Kidney (tissue), 14 donors: ENCODE measurements around the gene GTSF1L. TPM values are rescaled to one million over a fixed set of nuclear protein-coding genes. Genes with fewer than 3 reads are reported as not detected.

Experiments used
- DNase-seq, 5 donors: peaks; one replicate each; pipeline ENCODE4 v3.0.0-alpha.2; 2013 to 2020
- FAIRE-seq: peaks from 2 replicates; lab custom pipeline; 2012; peaks lifted over from hg19 to GRCh38; lab: Jason Lieb, UNC
- H3K27ac ChIP-seq, 2 donors: one replicate each; pipeline ENCODE4 v1.7.0; 2013; ENCODE audit warnings: low read depth in 2 of 2, low read length in 2 of 2, inconsistent platforms in 1 of 2
- H3K27me3 ChIP-seq: one replicate; pipeline ENCODE4 v1.7.1; 2013; ENCODE audit warnings: low read length, inconsistent platforms; ENCODE audit not compliant: control insufficient read depth, insufficient read depth
- H3K36me3 ChIP-seq, 3 donors: one replicate each; pipeline versions ENCODE4 v1.7.0 to v1.7.1; 2013; ENCODE audit warnings: low read length in 3 of 3, control low read depth in 1 of 3, inconsistent platforms in 1 of 3; ENCODE audit not compliant: insufficient read depth in 3 of 3, control insufficient read depth in 2 of 3
- H3K4me1 ChIP-seq, 3 donors: one replicate each; pipeline versions ENCODE4 v1.7.0 to v1.7.1; 2013; ENCODE audit warnings: low read length in 3 of 3, inconsistent platforms in 1 of 3, low read depth in 1 of 3; ENCODE audit not compliant: control insufficient read depth in 2 of 3, insufficient read depth in 2 of 3
- H3K4me3 ChIP-seq, 3 donors: one replicate each; pipeline versions ENCODE4 v1.7.0 to v1.8.1; 2013; ENCODE audit warnings: low read length in 3 of 3, control low read depth in 1 of 3, inconsistent platforms in 1 of 3
- H3K9ac ChIP-seq, 3 donors: one replicate each; pipeline versions ENCODE4 v1.7.0 to v1.7.1; 2013; ENCODE audit warnings: low read length in 3 of 3, control low read depth in 1 of 3, inconsistent platforms in 1 of 3
- H3K9me3 ChIP-seq, 3 donors: one replicate each; pipeline versions ENCODE4 v1.7.0 to v1.7.1; 2013; ENCODE audit warnings: low read length in 3 of 3, control low read depth in 1 of 3, inconsistent platforms in 1 of 3; ENCODE audit not compliant: control insufficient read depth in 2 of 3, insufficient read depth in 1 of 3
- CTCF ChIP-seq: IDR thresholded peaks from 3 replicates; pipeline ENCODE4 v1.5.1; 2012; ENCODE audit warnings: mild to moderate bottlenecking, moderate library complexity, borderline replicate concordance; ENCODE audit not compliant: insufficient read depth; ENCODE audit errors: extremely low read depth
- intact Hi-C: fragments of 100-400 bp; cut with DNase I; formaldehyde crosslinking; loops from one replicate; pipeline ENCODE4 v1.11.1; 2022
- polyA plus RNA-seq: library from polyadenylated mRNA; stranded (reverse); fragments of 350-450 nt; fragmentation: Illumina TruSeq; extraction: RNeasy Lipid Tissue Mini Kit (QIAGEN cat#74804); gene quantifications from one replicate; pipeline ENCODE4 v1.2.3, GENCODE V29; 2014; ENCODE audit warnings: low read depth, low replicate concordance; ENCODE audit not compliant: insufficient read depth
- total RNA-seq: library from RNA; stranded (reverse); fragmentation: NEBNext Ultra II Directional; extraction: Animal tissue kit (Norgen Biotek cat#: 25700); gene quantifications from one replicate; pipeline ENCODE4 v1.2.1, GENCODE V29; 2021
- donor health status: control.
- donor health status: control.
- donor health status: control.
- donor health status: control.
- donor health status: control.
- donor health status: DM: yes; HTN: yes; CAD: no.
- donor health status: Normal renal cell carcinoma (clear cell type).

The GTSF1L gene
- total and polyA plus RNA-seq, 2 donors from 2014 or later: not detected

DNA sequence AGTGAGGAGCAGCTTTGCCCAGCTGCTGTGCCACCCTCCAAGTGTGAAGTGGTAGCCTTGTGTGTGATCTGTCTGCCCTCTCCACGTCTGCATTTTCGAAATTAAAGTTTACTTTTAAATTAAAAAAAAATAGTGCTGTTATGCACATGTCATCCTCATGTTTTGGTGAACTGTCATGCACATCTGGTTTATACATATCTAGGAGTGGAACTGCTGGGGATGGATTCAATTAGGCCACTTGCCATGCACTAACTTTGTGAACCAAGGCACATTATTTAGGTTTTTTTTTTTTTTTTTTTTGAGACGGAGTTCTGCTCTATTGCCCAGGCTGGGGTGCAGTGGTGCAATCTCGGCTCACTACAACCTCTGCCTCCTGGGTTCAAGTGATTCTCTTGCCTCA lies 3.6 kb downstream of the GTSF1L start:
- Histone ChIP-seq H3K9ac (no peak overlapping the region), H3K9me3 (no peaks in the 10 kb centered on the region), H3K36me3 (no peaks in the 10 kb centered on the region), H3K27ac (no peak overlapping the region), H3K27me3 (no peaks in the 10 kb centered on the region), H3K4me1 (no peaks in the 10 kb centered on the region), H3K4me3 (no peak overlapping the region)
- DNase-seq (no peak), FAIRE-seq (no peak)
- no peak for TF ChIP-seq CTCF
- intact Hi-C loops: no loop called here

- no peak for DNase-seq
- H3K36me3 ChIP-seq: no peaks in the 10 kb centered on the region
- no peak overlapping the region for H3K27ac ChIP-seq
- TF ChIP-seq CTCF: no peak
- H3K27me3 ChIP-seq: no peaks in the 10 kb centered on the region
- no peaks in the 10 kb centered on the region for H3K4me1 ChIP-seq
- no peak overlapping the region for H3K4me3 ChIP-seq
- H3K9ac ChIP-seq: no peak overlapping the region
- no peaks in the 10 kb centered on the region for H3K9me3 ChIP-seq
- FAIRE-seq: no peak
- intact Hi-C loops: no loop called here
These were observed 4.7 kb downstream of the GTSF1L start for GRCh38 chr20:43722153-43722505.

- intact Hi-C loops: no loop called here
- H3K4me3 ChIP-seq: no peak overlapping the region
- FAIRE-seq (no peak), DNase-seq (no peak)
- no peak overlapping the region for H3K9ac ChIP-seq
- H3K4me1 ChIP-seq: no peaks in the 10 kb centered on the region
- TF ChIP-seq CTCF: no peak
- H3K27ac ChIP-seq: no peak overlapping the region
- no peaks in the 10 kb centered on the region for H3K36me3 ChIP-seq
- H3K27me3 ChIP-seq: no peaks in the 10 kb centered on the region
- no peaks in the 10 kb centered on the region for H3K9me3 ChIP-seq
These were observed 5.2 kb downstream of the GTSF1L start for GRCh38 chr20:43721429-43722152.

DNA sequence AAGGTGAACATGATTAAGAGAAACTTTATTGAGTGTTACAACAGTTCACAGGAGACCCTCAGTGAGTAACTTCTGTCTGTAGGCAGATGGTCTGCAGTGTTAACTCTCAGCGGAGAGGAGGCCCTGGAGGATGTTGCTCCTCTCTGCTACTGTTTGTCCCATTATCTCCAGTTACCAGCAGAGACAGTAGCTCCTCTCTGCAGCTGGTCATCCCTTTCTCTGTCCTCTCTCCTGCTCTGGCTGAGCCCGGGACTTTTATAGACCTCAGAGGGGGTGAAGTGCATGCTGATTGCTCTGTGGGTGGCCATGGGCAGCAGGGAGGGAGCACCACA lies 5.7 kb downstream of the GTSF1L start:
- Histone ChIP-seq H3K4me3 (no peak overlapping the region), H3K36me3 (no peaks in the 10 kb centered on the region), H3K9me3 (no peaks in the 10 kb centered on the region), H3K9ac (no peak overlapping the region), H3K27me3 (no peaks in the 10 kb centered on the region), H3K4me1 (no peaks in the 10 kb centered on the region), H3K27ac (no peak overlapping the region)
- TF ChIP-seq CTCF: no peak
- DNase-seq: peak in 1 of 5 donors; percentile 6
- intact Hi-C loops: no loop called here
- no peak for FAIRE-seq
